MM.1S (cell line): ENCODE results near the gene METTL24.

Experiments
- DNase-seq: peaks from one replicate; pipeline ENCODE4 v3.0.0-alpha.2; 2015
- H2AFZ ChIP-seq: fragments of 300-600 bp; sonication (generic); 2 replicates; pipeline ENCODE4 v1.6.0; 2016; ENCODE audit warnings: antibody characterized with exemption, low read length
- H3F3A ChIP-seq: fragments of 300-600 bp; sonication (generic); 2 replicates; pipeline ENCODE4 v1.6.1; 2016; ENCODE audit warnings: mild to moderate bottlenecking, antibody characterized with exemption, low read length, moderate library complexity, mixed read lengths; ENCODE audit not compliant: insufficient read depth
- H3K27ac ChIP-seq: fragments of 300-600 bp; sonication (generic); 2 replicates; pipeline ENCODE4 v1.5.1; 2016; ENCODE audit warnings: mild to moderate bottlenecking, low read length
- H3K27me3 ChIP-seq: fragments of 300-600 bp; sonication (generic); replicated peaks from 2 replicates; pipeline ENCODE4 v1.6.0; 2016; ENCODE audit warnings: low read length; ENCODE audit not compliant: insufficient read depth
- H3K36me3 ChIP-seq: fragments of 300-600 bp; sonication (generic); replicated peaks from 2 replicates; pipeline ENCODE4 v1.6.1; 2016; ENCODE audit warnings: mild to moderate bottlenecking, low read length, mixed read lengths; ENCODE audit not compliant: insufficient read depth
- H3K4me1 ChIP-seq: fragments of 300-600 bp; sonication (generic); 2 replicates; pipeline ENCODE4 v1.6.1; 2016; ENCODE audit warnings: low read length, mixed read lengths
- H3K4me2 ChIP-seq: fragments of 300-600 bp; sonication (generic); 2 replicates; pipeline ENCODE4 v1.6.0; 2016; ENCODE audit warnings: low read depth, low read length
- H3K4me3 ChIP-seq: fragments of 300-600 bp; sonication (generic); 2 replicates; pipeline ENCODE4 v1.5.1; 2016; ENCODE audit warnings: low read length, mixed read lengths
- H3K79me2 ChIP-seq: fragments of 300-600 bp; sonication (generic); 2 replicates; pipeline ENCODE4 v1.6.1; 2016; ENCODE audit warnings: mixed run types, low read length, mixed read lengths
- H3K9ac ChIP-seq: fragments of 300-600 bp; sonication (generic); 2 replicates; pipeline ENCODE4 v1.6.1; 2016; ENCODE audit warnings: low read length, mixed read lengths
- H3K9me2 ChIP-seq: fragments of 300-600 bp; sonication (generic); replicated peaks from 2 replicates; pipeline ENCODE4 v1.6.1; 2016; ENCODE audit warnings: mild to moderate bottlenecking, low read length, mixed read lengths; ENCODE audit not compliant: insufficient read depth
- H3K9me3 ChIP-seq: fragments of 300-600 bp; sonication (generic); replicated peaks from 2 replicates; pipeline ENCODE4 v1.6.1; 2016; ENCODE audit warnings: mild to moderate bottlenecking, low read length, mixed read lengths; ENCODE audit not compliant: insufficient read depth
- H4K20me1 ChIP-seq: fragments of 300-600 bp; sonication (generic); 2 replicates; pipeline ENCODE4 v1.6.1; 2016; ENCODE audit warnings: mild to moderate bottlenecking, low read length, moderate library complexity, mixed read lengths; ENCODE audit not compliant: insufficient read depth
- EZH2 ChIP-seq: fragments of 300-600 bp; sonication (generic); optimal IDR thresholded peaks from 2 replicates; pipeline ENCODE3; 2017; ENCODE audit warnings: low read depth, mild to moderate bottlenecking, antibody characterized with exemption, low read length, mixed read lengths
- EZH2phosphoT487 ChIP-seq: fragments of 300-600 bp; sonication (generic); IDR thresholded peaks from 2 replicates; pipeline ENCODE4 v1.6.1; 2018; ENCODE audit warnings: antibody characterized with exemption, low read length
- TF ChIP-seq, protein P1 (sequence below): fragments of 300-600 bp; sonication (generic); IDR thresholded peaks from 2 replicates; pipeline ENCODE4 v1.5.1; 2016; ENCODE audit warnings: antibody characterized with exemption, low read length, mixed read lengths

METTL24 gene

DNA sequence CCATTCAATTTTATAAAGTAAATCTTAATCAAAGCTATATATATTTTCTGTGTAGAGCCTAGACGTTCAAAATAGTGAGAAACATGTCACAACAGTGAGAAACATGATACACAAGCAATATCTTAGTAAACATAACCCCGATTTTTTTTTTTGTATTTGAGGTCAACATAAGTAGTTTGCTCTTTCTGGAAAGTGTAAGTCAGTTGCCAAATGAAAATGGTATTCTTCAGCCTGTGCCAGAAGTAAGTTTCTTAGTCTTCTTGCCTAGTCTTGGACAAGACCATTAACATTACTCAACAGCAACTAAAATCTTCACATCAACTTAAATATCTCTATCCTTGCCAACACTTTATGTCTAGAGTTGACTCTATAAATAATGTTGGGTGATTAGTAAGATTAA, 59.7 kb downstream of the METTL24 start:
- Histone ChIP-seq H3K4me1 (no peaks in the 10 kb centered on the region), H4K20me1 (no peaks in the 10 kb centered on the region), H3K9ac (no peak overlapping the region), H3K4me3 (no peak overlapping the region), H3F3A (no peaks in the 10 kb centered on the region), H3K9me2 (no peaks in the 10 kb centered on the region), H3K9me3 (no peaks in the 10 kb centered on the region), H3K27ac (no peak overlapping the region), H3K79me2 (no peaks in the 10 kb centered on the region), H3K27me3 (no peaks in the 10 kb centered on the region), H3K36me3 (no peaks in the 10 kb centered on the region), H3K4me2 (no peak overlapping the region), H2AFZ (no peak overlapping the region)
- no peak for DNase-seq
- TF ChIP-seq EZH2phosphoT487, result no peak
- no peak for TF ChIP-seq EZH2
- TF ChIP-seq, protein P1, sequence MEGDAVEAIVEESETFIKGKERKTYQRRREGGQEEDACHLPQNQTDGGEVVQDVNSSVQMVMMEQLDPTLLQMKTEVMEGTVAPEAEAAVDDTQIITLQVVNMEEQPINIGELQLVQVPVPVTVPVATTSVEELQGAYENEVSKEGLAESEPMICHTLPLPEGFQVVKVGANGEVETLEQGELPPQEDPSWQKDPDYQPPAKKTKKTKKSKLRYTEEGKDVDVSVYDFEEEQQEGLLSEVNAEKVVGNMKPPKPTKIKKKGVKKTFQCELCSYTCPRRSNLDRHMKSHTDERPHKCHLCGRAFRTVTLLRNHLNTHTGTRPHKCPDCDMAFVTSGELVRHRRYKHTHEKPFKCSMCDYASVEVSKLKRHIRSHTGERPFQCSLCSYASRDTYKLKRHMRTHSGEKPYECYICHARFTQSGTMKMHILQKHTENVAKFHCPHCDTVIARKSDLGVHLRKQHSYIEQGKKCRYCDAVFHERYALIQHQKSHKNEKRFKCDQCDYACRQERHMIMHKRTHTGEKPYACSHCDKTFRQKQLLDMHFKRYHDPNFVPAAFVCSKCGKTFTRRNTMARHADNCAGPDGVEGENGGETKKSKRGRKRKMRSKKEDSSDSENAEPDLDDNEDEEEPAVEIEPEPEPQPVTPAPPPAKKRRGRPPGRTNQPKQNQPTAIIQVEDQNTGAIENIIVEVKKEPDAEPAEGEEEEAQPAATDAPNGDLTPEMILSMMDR, result no peak

DNA sequence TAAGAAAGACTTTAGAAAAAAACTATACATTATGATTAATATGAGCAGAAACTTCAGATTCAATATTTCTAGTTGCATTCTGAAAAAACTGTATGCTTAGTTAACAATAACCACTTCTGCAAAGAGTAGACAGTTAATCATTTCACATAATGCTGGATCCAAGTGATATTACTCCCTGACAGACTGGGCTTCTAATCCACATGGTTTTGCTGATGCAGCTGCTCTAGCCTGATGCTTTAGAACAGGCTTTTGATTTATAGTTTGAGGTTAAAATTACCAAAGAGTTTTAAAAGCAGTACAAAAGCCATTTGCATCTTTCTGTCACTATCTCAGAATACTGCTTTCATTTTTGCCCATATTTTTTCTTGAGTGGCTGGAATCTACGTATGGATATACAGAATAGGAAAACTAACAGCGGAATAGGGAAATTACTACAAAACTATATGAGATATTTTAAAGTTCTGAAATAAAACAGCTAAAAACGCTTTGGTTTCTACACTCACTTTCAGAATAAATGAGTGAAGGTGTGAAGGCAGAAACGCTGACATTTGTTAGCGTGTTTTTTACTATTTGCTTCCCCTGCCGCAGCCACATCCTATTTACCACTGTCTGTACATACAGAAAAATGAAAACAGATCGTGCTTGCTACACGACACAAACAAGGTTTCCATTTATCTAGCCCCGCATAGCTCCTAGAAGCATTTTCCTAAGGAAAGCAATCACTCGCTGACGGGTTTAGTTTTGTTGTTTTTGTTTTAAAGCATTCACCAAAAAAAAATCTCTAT, 61.7 kb downstream of the METTL24 start:
- H4K20me1 ChIP-seq, result no peaks in the 10 kb centered on the region
- TF ChIP-seq, protein P1, result no peak
- no peak for TF ChIP-seq EZH2
- TF ChIP-seq EZH2phosphoT487, result no peak
- no peak overlapping the region for H2AFZ ChIP-seq
- H3K4me3 ChIP-seq, result no peak overlapping the region
- no peaks in the 10 kb centered on the region for H3F3A ChIP-seq
- no peaks in the 10 kb centered on the region for H3K9me2 ChIP-seq
- H3K4me1 ChIP-seq, result no peaks in the 10 kb centered on the region
- no peaks in the 10 kb centered on the region for H3K36me3 ChIP-seq
- H3K27me3 ChIP-seq, result no peaks in the 10 kb centered on the region
- no peak for DNase-seq
- no peak overlapping the region for H3K4me2 ChIP-seq
- no peaks in the 10 kb centered on the region for H3K79me2 ChIP-seq
- H3K27ac ChIP-seq, result no peak overlapping the region
- H3K9me3 ChIP-seq, result no peaks in the 10 kb centered on the region
- H3K9ac ChIP-seq, result no peak overlapping the region

DNA sequence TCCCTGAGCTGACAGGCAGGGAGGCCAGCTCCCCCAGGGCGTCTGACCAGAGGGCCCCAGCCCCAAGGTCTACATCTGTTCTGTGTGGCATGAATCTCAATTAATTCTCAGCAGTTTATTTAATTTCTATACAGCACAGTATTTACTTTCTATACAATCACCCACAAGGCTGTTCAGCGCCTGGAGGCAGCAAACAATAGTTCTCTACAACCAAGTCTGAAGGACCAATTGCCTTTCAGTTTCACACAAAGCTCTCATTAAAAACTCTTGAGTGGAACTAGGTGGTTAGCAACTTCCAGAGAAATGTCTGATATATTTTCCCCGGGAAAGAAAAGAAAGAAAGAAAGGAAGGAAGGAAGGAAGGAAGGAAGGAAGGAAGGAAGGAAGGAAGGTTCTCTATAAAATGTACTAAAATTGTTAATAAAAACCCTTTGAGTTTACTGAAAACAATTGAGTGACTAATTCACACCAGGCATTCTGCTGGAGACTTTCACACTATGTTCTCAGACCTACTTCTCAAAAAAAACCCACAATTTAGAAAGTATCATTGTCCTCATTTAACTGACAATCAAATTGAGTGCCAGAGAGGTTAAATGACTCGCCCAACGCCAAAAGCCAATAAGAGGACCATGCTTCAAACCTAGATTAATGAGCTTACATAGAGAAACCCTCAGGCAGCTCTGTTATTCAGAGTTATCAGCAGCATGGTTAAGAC, 62.5 kb downstream of the METTL24 start:
- TF ChIP-seq, protein P1, result no peak
- TF ChIP-seq EZH2 (no peak), EZH2phosphoT487 (no peak)
- Histone ChIP-seq H3F3A (no peaks in the 10 kb centered on the region), H3K27ac (no peak overlapping the region), H3K4me3 (no peak overlapping the region), H3K9me2 (no peaks in the 10 kb centered on the region), H3K4me2 (no peak overlapping the region), H3K4me1 (no peaks in the 10 kb centered on the region), H4K20me1 (no peaks in the 10 kb centered on the region), H3K79me2 (no peaks in the 10 kb centered on the region), H3K27me3 (no peaks in the 10 kb centered on the region), H2AFZ (no peak overlapping the region), H3K9ac (no peak overlapping the region), H3K9me3 (no peaks in the 10 kb centered on the region), H3K36me3 (no peaks in the 10 kb centered on the region)
- DNase-seq, result no peak
